Liver (tissue), 9 donors: ENCODE data around the gene SEMA6B. TPM values are rescaled to one million over a fixed set of nuclear protein-coding genes. Genes with fewer than 3 reads are reported as not detected.
A peak's percentile ranks its signal among the peaks of the same experiment; 100 is the strongest.
"Not testable (repeated sequence)": the region's sequence is repeated elsewhere in the genome, so short reads cannot be mapped to it uniquely, and the experiment has no call there.

Experiments
- DNase-seq: peaks from one replicate; pipeline ENCODE4 v3.0.0-alpha.2; 2017; ENCODE audit warnings: low spot score
- H3K27ac ChIP-seq, 2 donors: one replicate each; pipeline ENCODE4 v1.7.0; 2013; ENCODE audit warnings: inconsistent platforms in 2 of 2, low read length in 2 of 2, control low read depth in 1 of 2, low read depth in 1 of 2, mild to moderate bottlenecking in 1 of 2
- H3K27me3 ChIP-seq, 4 donors: one replicate each; pipeline versions ENCODE4 v1.6.1 to v1.7.0; 2013; ENCODE audit warnings: low read length in 3 of 4, inconsistent platforms in 1 of 4, mild to moderate bottlenecking in 1 of 4, moderate library complexity in 1 of 4; ENCODE audit not compliant: control insufficient read depth in 4 of 4, insufficient read depth in 4 of 4
- H3K36me3 ChIP-seq, 4 donors: one replicate each; pipeline versions ENCODE4 v1.6.1 to v1.7.0; 2013; ENCODE audit warnings: low read length in 3 of 4, mild to moderate bottlenecking in 3 of 4, low read depth in 1 of 4, moderate library complexity in 1 of 4; ENCODE audit not compliant: control insufficient read depth in 4 of 4, insufficient read depth in 3 of 4
- H3K4me1 ChIP-seq, 4 donors: one replicate each; pipeline versions ENCODE4 v1.6.1 to v1.7.0; 2013; ENCODE audit warnings: low read length in 3 of 4, mild to moderate bottlenecking in 3 of 4, moderate library complexity in 1 of 4; ENCODE audit not compliant: control insufficient read depth in 4 of 4, insufficient read depth in 4 of 4
- H3K4me3 ChIP-seq, 3 donors: one replicate each; pipeline versions ENCODE4 v1.6.1 to v1.7.0; 2013; ENCODE audit warnings: low read length in 3 of 3, control low read depth in 1 of 3, low read depth in 1 of 3, mild to moderate bottlenecking in 1 of 3
- H3K9ac ChIP-seq, 2 donors: one replicate each; pipeline ENCODE4 v1.7.0; 2013; ENCODE audit warnings: low read length in 2 of 2, mild to moderate bottlenecking in 2 of 2, moderate library complexity in 2 of 2, control low read depth in 1 of 2, low read depth in 1 of 2
- H3K9me3 ChIP-seq, 4 donors: one replicate each; pipeline versions ENCODE4 v1.6.1 to v1.7.0; 2013; ENCODE audit warnings: low read length in 3 of 4; ENCODE audit not compliant: control insufficient read depth in 4 of 4
- EGR1 ChIP-seq, 2 donors: IDR thresholded peaks; 2 replicates each; pipeline ENCODE4 v1.6.1; 2016 to 2018; ENCODE audit warnings: antibody characterized with exemption in 2 of 2, low read depth in 2 of 2
- FOXA1 ChIP-seq: IDR thresholded peaks from 2 replicates; pipeline ENCODE4 v1.6.1; 2016; ENCODE audit warnings: antibody characterized with exemption
- FOXA2 ChIP-seq: IDR thresholded peaks from 2 replicates; pipeline ENCODE4 v1.6.1; 2016; ENCODE audit warnings: antibody characterized with exemption
- HNF4G ChIP-seq: IDR thresholded peaks from 2 replicates; pipeline ENCODE4 v1.6.1; 2016; ENCODE audit warnings: antibody characterized with exemption
- NR2F2 ChIP-seq: IDR thresholded peaks from 2 replicates; pipeline ENCODE4 v1.6.1; 2016; ENCODE audit warnings: antibody characterized with exemption
- RAD21 ChIP-seq, 2 donors: IDR thresholded peaks; 2 replicates each; pipeline ENCODE4 v1.6.1; 2016; ENCODE audit warnings: antibody characterized with exemption in 2 of 2, mild to moderate bottlenecking in 2 of 2
- SP1 ChIP-seq: IDR thresholded peaks from 2 replicates; pipeline ENCODE4 v1.6.1; 2018; ENCODE audit warnings: antibody characterized with exemption, mild to moderate bottlenecking
- TAF1 ChIP-seq: conservative IDR thresholded peaks from 2 replicates; pipeline ENCODE4 v1.6.1; 2016; ENCODE audit warnings: antibody characterized with exemption, mild to moderate bottlenecking
- YY1 ChIP-seq: IDR thresholded peaks from 2 replicates; pipeline ENCODE4 v1.6.1; 2016; ENCODE audit warnings: antibody characterized with exemption, mild to moderate bottlenecking
- WGBS: extraction: QIAGEN DNeasy Blood & Tissue Kit; methylation state at CpG from one replicate; pipeline ENCODE4 v1.1.7; 2013; 5-methylcytosine and 5-hydroxymethylcytosine counted together
- polyA plus RNA-seq, 2 donors: library from polyadenylated mRNA; stranded (reverse) in 1 of 2; unstranded in 1 of 2; fragments of 200-250 nt in 1 of 2; fragments of >200 nt in 1 of 2; fragmentation: Nextera tagmentation in 1 of 2; extraction: Ambion mirVana in 1 of 2; gene quantifications; one replicate each; pipeline versions ENCODE4 v1.2.1 to v1.2.3, GENCODE V29; 2013 to 2015
- total RNA-seq, 2 donors: library from RNA; depleted of rRNA; stranded (reverse); fragments of >200 nt; gene quantifications; one replicate each; pipeline ENCODE4 v1.2.3, GENCODE V29; 2014
- TF ChIP-seq, protein P1 (sequence below): fragments of 150-350 bp; IDR thresholded peaks from 2 replicates; pipeline ENCODE4 v1.5.1; 2017; ENCODE audit warnings: improper control_type of control experiment, low read depth, low read length; ENCODE audit not compliant: missing input control
- TF ChIP-seq, protein P2 (sequence below): IDR thresholded peaks from 2 replicates; pipeline ENCODE4 v1.6.1; 2016; ENCODE audit warnings: antibody characterized with exemption
- TF ChIP-seq, protein P3 (sequence below): IDR thresholded peaks from 2 replicates; pipeline ENCODE4 v1.6.1; 2016; ENCODE audit warnings: antibody characterized with exemption, mild to moderate bottlenecking
- TF ChIP-seq, protein P4 (sequence below): IDR thresholded peaks from 2 replicates; pipeline ENCODE4 v1.6.1; 2016; ENCODE audit warnings: antibody characterized with exemption
- TF ChIP-seq, protein P5 (sequence below): IDR thresholded peaks from 2 replicates; pipeline ENCODE4 v1.6.1; 2016; ENCODE audit warnings: antibody characterized with exemption
- donor health status: healthy.
- donor health status: healthy.
- donor health status: healthy.
- donor health status: healthy.
- donor health status: healthy.

SEMA6B gene
- total and polyA plus RNA-seq, 4 donors = 0.58 to 3.2 (median 2.9) TPM

DNA sequence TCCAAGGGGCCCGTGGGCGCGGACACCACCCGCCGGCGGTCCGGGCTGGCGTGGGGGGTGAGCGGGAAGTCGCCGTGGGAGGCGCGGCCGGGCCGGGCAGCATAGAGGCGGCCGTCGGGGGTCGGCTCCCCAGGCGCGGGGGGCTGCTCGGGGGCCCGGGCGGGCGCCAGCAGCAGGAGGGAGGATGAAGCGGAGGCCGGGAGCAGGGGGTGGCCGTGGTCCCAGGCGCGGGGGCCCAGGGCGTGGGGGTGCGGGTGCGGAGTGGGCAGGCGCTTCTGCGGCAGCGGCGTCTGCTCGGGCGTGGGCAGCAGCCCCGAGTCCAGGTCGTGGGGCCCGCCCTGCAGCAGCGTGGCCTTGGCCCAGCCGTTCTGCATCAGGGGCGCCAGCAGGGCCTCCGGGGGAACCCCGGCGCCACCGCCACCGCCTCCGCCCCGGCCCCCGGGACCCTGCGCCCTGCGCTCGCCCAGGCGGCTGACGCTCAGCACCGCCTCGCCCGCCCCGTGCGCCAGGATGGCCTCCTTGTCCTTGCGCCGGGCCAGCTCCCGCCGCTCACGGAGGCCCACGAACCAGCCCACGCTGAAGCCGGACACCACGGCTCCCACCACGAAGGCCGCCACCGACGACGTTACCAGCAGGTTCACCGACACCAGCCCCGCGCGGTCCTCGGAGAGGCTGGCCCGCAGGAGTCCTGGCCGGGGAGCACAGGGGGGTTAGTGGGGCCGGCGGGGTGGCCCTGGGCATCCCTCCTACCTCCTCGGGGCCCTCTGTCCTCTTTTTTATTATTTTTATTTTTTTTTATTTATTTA, 15.4 kb downstream of the SEMA6B start:
- H3K27me3 ChIP-seq = no peaks in the 10 kb centered on the region
- H3K9me3 ChIP-seq = no peaks in the 10 kb centered on the region
- H3K27ac ChIP-seq = peak overlapping the region in 1 of 2 donors; percentile 12
- no peak for DNase-seq
- H3K4me1 ChIP-seq = peaks cover 19 to 44% (median 30%) of the 10 kb centered on the region in 4 donors
- WGBS = 94% methylated on average over 87 of the region's 87 CpGs
- TF ChIP-seq, protein P1, sequence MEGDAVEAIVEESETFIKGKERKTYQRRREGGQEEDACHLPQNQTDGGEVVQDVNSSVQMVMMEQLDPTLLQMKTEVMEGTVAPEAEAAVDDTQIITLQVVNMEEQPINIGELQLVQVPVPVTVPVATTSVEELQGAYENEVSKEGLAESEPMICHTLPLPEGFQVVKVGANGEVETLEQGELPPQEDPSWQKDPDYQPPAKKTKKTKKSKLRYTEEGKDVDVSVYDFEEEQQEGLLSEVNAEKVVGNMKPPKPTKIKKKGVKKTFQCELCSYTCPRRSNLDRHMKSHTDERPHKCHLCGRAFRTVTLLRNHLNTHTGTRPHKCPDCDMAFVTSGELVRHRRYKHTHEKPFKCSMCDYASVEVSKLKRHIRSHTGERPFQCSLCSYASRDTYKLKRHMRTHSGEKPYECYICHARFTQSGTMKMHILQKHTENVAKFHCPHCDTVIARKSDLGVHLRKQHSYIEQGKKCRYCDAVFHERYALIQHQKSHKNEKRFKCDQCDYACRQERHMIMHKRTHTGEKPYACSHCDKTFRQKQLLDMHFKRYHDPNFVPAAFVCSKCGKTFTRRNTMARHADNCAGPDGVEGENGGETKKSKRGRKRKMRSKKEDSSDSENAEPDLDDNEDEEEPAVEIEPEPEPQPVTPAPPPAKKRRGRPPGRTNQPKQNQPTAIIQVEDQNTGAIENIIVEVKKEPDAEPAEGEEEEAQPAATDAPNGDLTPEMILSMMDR = no peak
- TF ChIP-seq, protein P2, sequence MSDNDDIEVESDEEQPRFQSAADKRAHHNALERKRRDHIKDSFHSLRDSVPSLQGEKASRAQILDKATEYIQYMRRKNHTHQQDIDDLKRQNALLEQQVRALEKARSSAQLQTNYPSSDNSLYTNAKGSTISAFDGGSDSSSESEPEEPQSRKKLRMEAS = no peak
- no peak for TF ChIP-seq NR2F2
- TF ChIP-seq FOXA1 = no peak
- TF ChIP-seq, protein P3, sequence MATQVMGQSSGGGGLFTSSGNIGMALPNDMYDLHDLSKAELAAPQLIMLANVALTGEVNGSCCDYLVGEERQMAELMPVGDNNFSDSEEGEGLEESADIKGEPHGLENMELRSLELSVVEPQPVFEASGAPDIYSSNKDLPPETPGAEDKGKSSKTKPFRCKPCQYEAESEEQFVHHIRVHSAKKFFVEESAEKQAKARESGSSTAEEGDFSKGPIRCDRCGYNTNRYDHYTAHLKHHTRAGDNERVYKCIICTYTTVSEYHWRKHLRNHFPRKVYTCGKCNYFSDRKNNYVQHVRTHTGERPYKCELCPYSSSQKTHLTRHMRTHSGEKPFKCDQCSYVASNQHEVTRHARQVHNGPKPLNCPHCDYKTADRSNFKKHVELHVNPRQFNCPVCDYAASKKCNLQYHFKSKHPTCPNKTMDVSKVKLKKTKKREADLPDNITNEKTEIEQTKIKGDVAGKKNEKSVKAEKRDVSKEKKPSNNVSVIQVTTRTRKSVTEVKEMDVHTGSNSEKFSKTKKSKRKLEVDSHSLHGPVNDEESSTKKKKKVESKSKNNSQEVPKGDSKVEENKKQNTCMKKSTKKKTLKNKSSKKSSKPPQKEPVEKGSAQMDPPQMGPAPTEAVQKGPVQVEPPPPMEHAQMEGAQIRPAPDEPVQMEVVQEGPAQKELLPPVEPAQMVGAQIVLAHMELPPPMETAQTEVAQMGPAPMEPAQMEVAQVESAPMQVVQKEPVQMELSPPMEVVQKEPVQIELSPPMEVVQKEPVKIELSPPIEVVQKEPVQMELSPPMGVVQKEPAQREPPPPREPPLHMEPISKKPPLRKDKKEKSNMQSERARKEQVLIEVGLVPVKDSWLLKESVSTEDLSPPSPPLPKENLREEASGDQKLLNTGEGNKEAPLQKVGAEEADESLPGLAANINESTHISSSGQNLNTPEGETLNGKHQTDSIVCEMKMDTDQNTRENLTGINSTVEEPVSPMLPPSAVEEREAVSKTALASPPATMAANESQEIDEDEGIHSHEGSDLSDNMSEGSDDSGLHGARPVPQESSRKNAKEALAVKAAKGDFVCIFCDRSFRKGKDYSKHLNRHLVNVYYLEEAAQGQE = no peak
- TF ChIP-seq TAF1 = no peak
- H3K4me3 ChIP-seq = no peak overlapping the region
- H3K9ac ChIP-seq = no peak overlapping the region
- H3K36me3 ChIP-seq = no peaks in the 10 kb centered on the region

DNA sequence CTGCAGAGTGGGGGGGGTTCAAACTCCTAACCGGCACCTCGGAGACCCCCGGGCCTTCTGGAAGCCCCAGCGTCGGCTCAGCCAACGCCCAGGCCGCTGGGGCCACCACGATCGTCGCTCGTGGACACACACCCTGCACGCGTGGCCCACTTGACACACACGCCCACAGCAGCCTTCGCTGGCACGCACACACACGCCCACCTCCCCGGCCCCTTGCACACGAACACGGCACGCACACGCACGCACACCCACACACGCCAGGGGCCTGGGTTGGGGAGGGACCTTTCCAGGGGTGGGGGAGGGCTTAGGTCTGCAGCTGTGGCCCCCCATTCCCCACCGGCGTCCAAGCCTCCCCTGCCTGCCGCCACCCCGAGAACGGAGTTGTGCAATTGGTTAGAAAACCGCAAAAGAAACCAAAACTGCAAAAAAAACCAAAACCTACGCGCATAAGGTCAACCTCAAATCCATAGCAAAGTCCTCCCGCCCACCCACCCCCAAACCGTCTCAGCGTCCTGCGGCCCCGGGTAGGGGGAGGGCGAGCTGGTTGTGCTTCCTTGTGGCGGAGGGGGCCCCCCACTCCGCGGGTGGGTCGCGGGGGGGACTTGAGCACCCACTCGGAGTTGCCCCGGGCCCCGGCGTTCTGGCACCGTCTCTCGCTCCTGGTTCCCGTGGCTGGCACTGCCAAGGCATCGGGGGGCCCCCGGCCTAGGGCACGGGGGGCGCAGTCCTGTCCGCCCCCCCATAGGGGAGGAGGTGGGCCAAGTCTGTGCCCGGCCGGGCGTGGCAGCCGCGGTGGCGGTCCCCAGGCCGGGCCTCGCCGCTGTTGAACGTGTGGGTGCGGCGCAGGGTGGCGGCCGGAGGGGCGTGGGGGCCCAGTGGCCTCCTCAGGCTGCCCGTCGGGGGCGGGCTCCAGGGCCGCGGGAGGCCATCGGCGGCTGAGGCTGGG, 16.3 kb downstream of the SEMA6B start:
- Histone ChIP-seq H3K27ac (peak overlapping the region; percentile 61 to 73), H3K4me1 (peaks cover 19 to 44% (median 28%) of the 10 kb centered on the region in 4 donors), H3K9me3 (no peaks in the 10 kb centered on the region), H3K36me3 (peaks cover 0 to 2% (median 0%) of the 10 kb centered on the region in 4 donors), H3K27me3 (no peaks in the 10 kb centered on the region), H3K9ac (no peak overlapping the region), H3K4me3 (no peak overlapping the region)
- WGBS = 71% methylated on average over 77 of the region's 77 CpGs
- DNase-seq = no peak
- TF ChIP-seq SP1 (no peak), FOXA2 (no peak), HNF4G (no peak), NR2F2 (no peak), YY1 (no peak), EGR1 (IDR thresholded peaks at IDR 0.05; ENCODE audit: low read depth in 2 of 2) (no peak), RAD21 (IDR thresholded peaks at IDR 0.05) (no peak), FOXA1 (no peak)
- TF ChIP-seq, protein P4, sequence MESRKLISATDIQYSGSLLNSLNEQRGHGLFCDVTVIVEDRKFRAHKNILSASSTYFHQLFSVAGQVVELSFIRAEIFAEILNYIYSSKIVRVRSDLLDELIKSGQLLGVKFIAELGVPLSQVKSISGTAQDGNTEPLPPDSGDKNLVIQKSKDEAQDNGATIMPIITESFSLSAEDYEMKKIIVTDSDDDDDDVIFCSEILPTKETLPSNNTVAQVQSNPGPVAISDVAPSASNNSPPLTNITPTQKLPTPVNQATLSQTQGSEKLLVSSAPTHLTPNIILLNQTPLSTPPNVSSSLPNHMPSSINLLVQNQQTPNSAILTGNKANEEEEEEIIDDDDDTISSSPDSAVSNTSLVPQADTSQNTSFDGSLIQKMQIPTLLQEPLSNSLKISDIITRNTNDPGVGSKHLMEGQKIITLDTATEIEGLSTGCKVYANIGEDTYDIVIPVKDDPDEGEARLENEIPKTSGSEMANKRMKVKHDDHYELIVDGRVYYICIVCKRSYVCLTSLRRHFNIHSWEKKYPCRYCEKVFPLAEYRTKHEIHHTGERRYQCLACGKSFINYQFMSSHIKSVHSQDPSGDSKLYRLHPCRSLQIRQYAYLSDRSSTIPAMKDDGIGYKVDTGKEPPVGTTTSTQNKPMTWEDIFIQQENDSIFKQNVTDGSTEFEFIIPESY = no peak
- TF ChIP-seq, protein P5, sequence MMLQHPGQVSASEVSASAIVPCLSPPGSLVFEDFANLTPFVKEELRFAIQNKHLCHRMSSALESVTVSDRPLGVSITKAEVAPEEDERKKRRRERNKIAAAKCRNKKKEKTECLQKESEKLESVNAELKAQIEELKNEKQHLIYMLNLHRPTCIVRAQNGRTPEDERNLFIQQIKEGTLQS = no peak
- TF ChIP-seq, protein P2 = no peak

DNA sequence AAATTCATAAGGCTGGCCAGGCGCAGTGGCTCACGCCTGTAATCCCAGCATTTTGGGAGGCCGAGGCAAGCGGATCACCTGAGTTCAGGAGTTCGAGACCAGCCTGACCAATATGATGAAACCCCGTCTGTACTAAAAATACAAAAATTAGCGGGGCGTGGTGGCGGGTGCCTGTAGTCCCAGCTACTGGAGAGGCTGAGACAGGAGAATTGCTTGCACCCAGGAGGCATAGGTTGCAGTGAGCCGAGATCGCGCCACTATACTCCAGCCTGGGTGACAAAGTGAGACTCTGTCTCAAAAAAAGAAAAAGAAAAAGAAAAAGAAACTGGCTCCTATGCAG, 17.7 kb downstream of the SEMA6B start:
- H3K9me3 ChIP-seq, H3K36me3 ChIP-seq, H3K4me3 ChIP-seq, DNase-seq, H3K9ac ChIP-seq, H3K27me3 ChIP-seq: not testable (repeated sequence)
- WGBS = 89% methylated on average over 12 of the region's 12 CpGs
- Histone ChIP-seq H3K4me1 (peaks cover 11 to 31% (median 19%) of the 10 kb centered on the region in 4 donors), H3K27ac (peak overlapping the region; percentile 75 to 85)
